Forelimb muscle (tissue), 1 donor: Measurements from ENCODE around the gene DIP2A. TPM values are rescaled to one million over a fixed set of nuclear protein-coding genes. Genes with fewer than 3 reads are reported as not detected.
"Not testable (repeated sequence)": the region's sequence is repeated elsewhere in the genome, so short reads cannot be mapped to it uniquely, and the experiment has no call there.

ENCODE experiments used
- DNase-seq: peaks from one replicate; pipeline ENCODE4 v3.0.0-alpha.2; 2013; ENCODE audit warnings: low read depth
- polyA plus RNA-seq: library from polyadenylated mRNA; unstranded; fragments of 120-200 nt; gene quantifications from one replicate; pipeline ENCODE4 v1.2.1, GENCODE V29; 2013; ENCODE audit not compliant: insufficient read length

Gene DIP2A
- polyA plus RNA-seq, 1 donor, result 28.9 TPM

GRCh38 chr21:46443910-46444309 is 14.8 kb upstream of the DIP2A start:
- DNase-seq, result no peak

GRCh38 chr21:46448108-46448507 is 10.6 kb upstream of the DIP2A start:
- no peak for DNase-seq

GRCh38 chr21:46448855-46449254 is 9.8 kb upstream of the DIP2A start:
- DNase-seq, result not testable (repeated sequence)

GRCh38 chr21:46452710-46453109 is 6.0 kb upstream of the DIP2A start:
- DNase-seq, result no peak

GRCh38 chr21:46454142-46454541 is 4.5 kb upstream of the DIP2A start:
- DNase-seq, result no peak

GRCh38 chr21:46454634-46455390 is 3.9 kb upstream of the DIP2A start:
- no peak for DNase-seq

GRCh38 chr21:46455575-46456385 is 2.9 kb upstream of the DIP2A start:
- no peak for DNase-seq

GRCh38 chr21:46456750-46457149 is 1.9 kb upstream of the DIP2A start:
- no peak for DNase-seq

GRCh38 chr21:46457801-46458314 is 833 bp upstream of the DIP2A start:
- DNase-seq, result no peak

- no peak for DNase-seq
These were observed 299 bp downstream of the DIP2A start for GRCh38 chr21:46459024-46459355.

GRCh38 chr21:46459356-46460112 is 843 bp downstream of the DIP2A start:
- DNase-seq, result no peak

GRCh38 chr21:46461909-46462308 is 3.2 kb downstream of the DIP2A start:
- DNase-seq, result no peak

GRCh38 chr21:46465153-46465552 is 6.5 kb downstream of the DIP2A start:
- DNase-seq, result not testable (repeated sequence)

GRCh38 chr21:46465651-46466050 is 7.0 kb downstream of the DIP2A start:
- no peak for DNase-seq

- DNase-seq, result no peak
These were observed 9.6 kb downstream of the DIP2A start for GRCh38 chr21:46468108-46468774.

GRCh38 chr21:46469275-46469674 is 10.6 kb downstream of the DIP2A start:
- DNase-seq, result no peak

- no peak for DNase-seq
These were observed 12.8 kb downstream of the DIP2A start for GRCh38 chr21:46471514-46471913.

- no peak for DNase-seq
These were observed 13.6 kb downstream of the DIP2A start for GRCh38 chr21:46472246-46472645.

- no peak for DNase-seq
These were observed 15.7 kb downstream of the DIP2A start for GRCh38 chr21:46474382-46474781.

- no peak for DNase-seq
These were observed 16.6 kb downstream of the DIP2A start for GRCh38 chr21:46475296-46475695.

GRCh38 chr21:46477765-46478164 is 19.1 kb downstream of the DIP2A start:
- DNase-seq, result no peak

- no peak for DNase-seq
These were observed 20.2 kb downstream of the DIP2A start for GRCh38 chr21:46478910-46479309.
